Activated CD4-positive, alpha-beta T cell treated with anti-CD3 and anti-CD28 coated beads for 36 hours (primary cell): ENCODE measurements around the gene PAK5. TPM values are rescaled to one million over a fixed set of nuclear protein-coding genes. Genes with fewer than 3 reads are reported as not detected.

ENCODE experiments used
- ATAC-seq: fragments of 200-7000 bp; cut with Tn5 transposase; one replicate; pipeline ENCODE4 v1.10.0; 2021; ENCODE audit warnings: mild to moderate bottlenecking, moderate library complexity
- CTCF ChIA-PET: fragments of 350-600 bp; sonication (Branson Sonifier 250); formaldehyde crosslinking; loops from one replicate; lab custom pipeline; 2021; ENCODE audit warnings: antibody characterized with exemption; lab: Charles Lee
- POLR2A ChIA-PET: fragments of 350-600 bp; sonication (Branson Sonifier 250); formaldehyde crosslinking; loops from one replicate; lab custom pipeline; 2021; ENCODE audit warnings: antibody characterized with exemption, inconsistent platforms; lab: Charles Lee
- DNase-seq: peaks from one replicate; pipeline ENCODE4 v3.0.0-alpha.2; 2020
- H3K27ac Mint-ChIP-seq: one replicate; pipeline ENCODE4 v1.8.0; 2021; ENCODE audit warnings: mixed read lengths
- H3K27me3 Mint-ChIP-seq: one replicate; pipeline ENCODE4 v1.8.0; 2021; ENCODE audit warnings: mixed read lengths
- H3K36me3 Mint-ChIP-seq: one replicate; pipeline ENCODE4 v1.8.0; 2021; ENCODE audit warnings: low read depth, mixed read lengths
- H3K4me1 Mint-ChIP-seq: one replicate; pipeline ENCODE4 v1.8.0; 2021; ENCODE audit warnings: mixed read lengths
- H3K4me3 Mint-ChIP-seq: one replicate; pipeline ENCODE4 v1.8.0; 2021; ENCODE audit warnings: mild to moderate bottlenecking, moderate library complexity, mixed read lengths
- H3K9me3 Mint-ChIP-seq: one replicate; pipeline ENCODE4 v1.8.0; 2021; ENCODE audit warnings: low read depth, mixed read lengths
- intact Hi-C, 2 experiments: fragments of 100-400 bp; cut with DNase I in 1 of 2; cut with micrococcal nuclease in 1 of 2; formaldehyde crosslinking; loops; one replicate each; pipeline versions ENCODE4 v1.14.2 to v1.15.1; 2022 to 2024; cut with DNase I, micrococcal nuclease
- total RNA-seq, 2 experiments: library from RNA; stranded (reverse); gene quantifications; one replicate each; pipeline ENCODE4 v1.2.3, GENCODE V29; 2021

PAK5 gene
- total RNA-seq, 2 experiments from 2014 or later, result not detected

- intact Hi-C loops, result no loop called here
- no peak overlapping the region for H3K27ac Mint-ChIP-seq
- H3K4me3 Mint-ChIP-seq, result no peak overlapping the region
- ChIA-PET CTCF (interaction anchor here (0.9 kb wide), 1 partner anchor 187 kb away, joined by 3 read pairs; no protein-coding TSS in a partner anchor), POLR2A (no interaction called here)
- no peaks in the 10 kb centered on the region for H3K9me3 Mint-ChIP-seq
- no peaks in the 10 kb centered on the region for H3K36me3 Mint-ChIP-seq
- ATAC-seq (no peak), DNase-seq (no peak)
- H3K27me3 Mint-ChIP-seq, result peaks cover 4% of the 10 kb centered on the region
- H3K4me1 Mint-ChIP-seq, result no peaks in the 10 kb centered on the region
These were observed 244.5 kb downstream of the PAK5 start for GRCh38 chr20:9594284-9594875.

GRCh38 chr20:9592419-9592818 lies 246.5 kb downstream of the PAK5 start:
- no peak overlapping the region for H3K27ac Mint-ChIP-seq
- ATAC-seq (no peak), DNase-seq (no peak)
- intact Hi-C loops, result no loop called here
- no peaks in the 10 kb centered on the region for H3K36me3 Mint-ChIP-seq
- ChIA-PET CTCF (interaction anchor here (0.6 kb wide), 1 partner anchor 585 kb away, joined by 3 read pairs; no protein-coding TSS in a partner anchor), POLR2A (no interaction called here)
- H3K4me3 Mint-ChIP-seq, result no peak overlapping the region
- H3K4me1 Mint-ChIP-seq, result no peaks in the 10 kb centered on the region
- no peaks in the 10 kb centered on the region for H3K9me3 Mint-ChIP-seq
- peaks cover 5% of the 10 kb centered on the region for H3K27me3 Mint-ChIP-seq

GRCh38 chr20:9591080-9591479 lies 247.8 kb downstream of the PAK5 start:
- CTCF ChIA-PET, result no interaction called here
- no peak overlapping the region for H3K4me3 Mint-ChIP-seq

DNA sequence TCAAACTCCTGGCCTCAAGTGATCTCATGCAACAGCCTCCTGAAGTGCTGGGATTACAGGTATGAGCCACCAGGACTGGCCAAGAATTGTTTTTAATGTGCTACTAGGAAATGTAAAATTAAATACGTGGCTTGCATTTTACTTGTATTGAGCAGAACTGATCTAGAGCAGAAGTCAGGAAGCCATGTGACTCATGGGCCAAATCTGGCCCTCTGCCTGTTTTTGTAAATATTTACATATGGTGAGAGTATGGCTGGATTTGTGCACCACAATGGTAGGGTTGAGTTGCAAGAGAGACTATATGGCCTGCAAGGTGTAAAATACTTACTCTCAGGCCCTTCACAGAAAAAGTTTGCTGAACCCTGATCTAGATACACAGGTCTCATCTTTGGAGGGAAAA lies 248.7 kb downstream of the PAK5 start:
- no peaks in the 10 kb centered on the region for H3K36me3 Mint-ChIP-seq
- ChIA-PET POLR2A (no interaction called here), CTCF (no interaction called here)
- no peak overlapping the region for H3K27ac Mint-ChIP-seq
- H3K4me3 Mint-ChIP-seq, result no peak overlapping the region
- ATAC-seq (no peak), DNase-seq (no peak)
- peaks cover 9% of the 10 kb centered on the region for H3K27me3 Mint-ChIP-seq
- no peaks in the 10 kb centered on the region for H3K9me3 Mint-ChIP-seq
- intact Hi-C loops, result no loop called here
- no peaks in the 10 kb centered on the region for H3K4me1 Mint-ChIP-seq

More at GRCh38 chr20:9591080-9591479, 247.8 kb downstream of the PAK5 start:
- Mint-ChIP-seq H3K9me3 (no peaks in the 10 kb centered on the region), H3K4me1 (no peaks in the 10 kb centered on the region), H3K27me3 (peaks cover 5% of the 10 kb centered on the region), H3K27ac (no peak overlapping the region), H3K36me3 (no peaks in the 10 kb centered on the region)
- POLR2A ChIA-PET, result no interaction called here
- DNase-seq, result no peak
- intact Hi-C loops, result no loop called here
- no peak for ATAC-seq

GRCh38 chr20:9588706-9589105 lies 250.2 kb downstream of the PAK5 start:
- ChIA-PET POLR2A (no interaction called here), CTCF (interaction anchor here (0.9 to 1.1 kb wide), 2 partner anchors 79 to 180 kb away, joined by 3 to 4 read pairs; no protein-coding TSS in a partner anchor)
- DNase-seq, result no peak
- ATAC-seq, result no peak
- intact Hi-C loops, result no loop called here
- Mint-ChIP-seq H3K4me3 (no peak overlapping the region), H3K27me3 (peaks cover 9% of the 10 kb centered on the region), H3K4me1 (no peaks in the 10 kb centered on the region), H3K9me3 (no peaks in the 10 kb centered on the region), H3K27ac (no peak overlapping the region), H3K36me3 (no peaks in the 10 kb centered on the region)

DNA sequence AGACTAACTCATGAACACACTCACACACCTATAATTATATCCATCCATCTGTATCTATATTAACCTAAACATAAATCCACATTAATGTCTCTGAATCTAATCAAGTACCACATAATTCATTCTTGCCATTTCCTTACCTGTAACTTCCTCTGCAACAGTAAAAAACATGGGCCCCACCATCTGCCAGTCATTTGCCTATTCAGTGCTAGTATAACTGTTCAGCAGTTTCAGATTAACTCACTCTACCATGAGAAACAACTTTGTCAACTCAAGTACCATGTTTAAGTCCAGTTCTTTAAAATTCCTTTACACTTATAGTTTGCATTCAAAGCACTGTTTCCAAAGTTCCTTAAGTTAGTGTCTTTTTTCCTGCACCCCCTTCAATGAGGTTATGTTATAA lies 255.7 kb downstream of the PAK5 start:
- ChIA-PET CTCF (interaction anchor here (0.6 to 1.5 kb wide), 2 partner anchors 34 to 592 kb away, joined by 3 read pairs; no protein-coding TSS in a partner anchor), POLR2A (no interaction called here)
- Mint-ChIP-seq H3K4me3 (no peak overlapping the region), H3K27ac (no peak overlapping the region), H3K4me1 (no peaks in the 10 kb centered on the region), H3K36me3 (no peaks in the 10 kb centered on the region), H3K9me3 (no peaks in the 10 kb centered on the region), H3K27me3 (peaks cover 4% of the 10 kb centered on the region)
- ATAC-seq, result no peak
- DNase-seq, result no peak
- intact Hi-C loops, result no loop called here

DNA sequence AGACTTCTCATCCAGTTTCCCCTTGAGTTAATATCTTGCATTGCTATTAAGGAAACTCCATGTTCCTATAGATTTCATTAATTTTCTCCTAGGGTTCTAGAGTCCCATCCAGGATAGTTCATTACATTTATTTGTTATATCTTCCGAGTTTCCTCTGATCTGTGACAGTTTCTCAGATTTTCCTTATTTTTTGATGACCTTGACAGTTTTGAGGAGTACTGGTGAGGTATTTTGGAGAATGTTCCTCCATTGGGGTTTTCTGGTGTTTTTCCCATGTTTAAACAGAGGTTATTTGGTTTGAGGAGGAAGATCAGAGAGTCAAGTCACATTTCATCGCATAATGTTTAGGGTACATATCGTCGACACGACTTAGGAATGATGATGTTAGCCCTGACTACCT lies 256.7 kb downstream of the PAK5 start:
- intact Hi-C loops, result no loop called here
- Mint-ChIP-seq H3K27me3 (peaks cover 4% of the 10 kb centered on the region), H3K36me3 (no peaks in the 10 kb centered on the region), H3K4me1 (no peaks in the 10 kb centered on the region), H3K9me3 (no peaks in the 10 kb centered on the region), H3K27ac (no peak overlapping the region), H3K4me3 (no peak overlapping the region)
- CTCF ChIA-PET, result interaction anchor here (0.8 kb wide), 1 partner anchor 700 kb away, joined by 3 read pairs; no protein-coding TSS in a partner anchor
- DNase-seq (no peak), ATAC-seq (no peak)
- POLR2A ChIA-PET, result no interaction called here

DNA sequence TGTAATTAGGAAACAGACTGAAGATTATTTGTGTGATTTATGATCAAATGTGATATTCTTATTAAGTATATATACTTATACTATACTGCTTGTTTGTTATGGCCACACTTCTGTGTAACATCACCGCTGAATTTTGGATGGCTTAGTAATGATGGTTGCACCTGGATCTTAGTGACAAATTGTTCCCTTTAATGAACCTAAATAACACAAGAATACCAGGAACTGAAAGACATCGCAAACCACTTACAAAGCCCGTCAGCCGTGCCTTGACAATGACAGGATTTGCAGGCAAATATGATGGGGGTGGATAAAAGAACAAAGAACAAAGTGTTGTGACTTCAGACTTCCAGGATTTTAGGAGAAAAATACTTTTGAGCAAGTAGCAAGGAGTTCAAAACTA lies 257.4 kb downstream of the PAK5 start:
- intact Hi-C loops, result no loop called here
- DNase-seq, result no peak
- peaks cover 4% of the 10 kb centered on the region for H3K27me3 Mint-ChIP-seq
- ChIA-PET CTCF (no interaction called here), POLR2A (no interaction called here)
- H3K9me3 Mint-ChIP-seq, result no peaks in the 10 kb centered on the region
- H3K4me3 Mint-ChIP-seq, result no peak overlapping the region
- H3K36me3 Mint-ChIP-seq, result no peaks in the 10 kb centered on the region
- ATAC-seq, result no peak
- H3K27ac Mint-ChIP-seq, result no peak overlapping the region
- no peaks in the 10 kb centered on the region for H3K4me1 Mint-ChIP-seq

DNA sequence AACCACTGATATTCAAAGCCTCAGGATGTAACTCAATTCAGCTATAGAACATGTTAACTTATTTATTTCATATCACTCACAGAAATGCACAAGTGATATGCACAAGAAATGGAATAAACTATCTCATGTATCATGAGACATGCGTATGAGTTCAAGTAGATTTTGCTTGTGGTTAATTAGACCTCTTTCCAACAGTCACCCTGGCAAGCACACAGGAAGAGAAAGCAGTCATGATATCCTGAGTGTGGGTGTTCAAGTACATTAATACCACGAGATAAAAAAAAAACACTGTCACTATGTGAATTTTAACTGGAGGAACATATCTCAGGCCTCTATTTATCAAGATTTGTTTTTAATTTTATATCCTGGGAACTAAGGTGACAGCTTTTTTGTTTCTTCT lies 260.3 kb downstream of the PAK5 start:
- peaks cover under 1% of the 10 kb centered on the region for H3K27me3 Mint-ChIP-seq
- no peak for ATAC-seq
- H3K4me3 Mint-ChIP-seq, result no peak overlapping the region
- no peaks in the 10 kb centered on the region for H3K4me1 Mint-ChIP-seq
- POLR2A ChIA-PET, result no interaction called here
- no peaks in the 10 kb centered on the region for H3K9me3 Mint-ChIP-seq
- intact Hi-C loops, result no loop called here
- no peaks in the 10 kb centered on the region for H3K36me3 Mint-ChIP-seq
- H3K27ac Mint-ChIP-seq, result no peak overlapping the region
- no peak for DNase-seq
- CTCF ChIA-PET, result no interaction called here

- ATAC-seq (no peak), DNase-seq (no peak)
- ChIA-PET POLR2A (no interaction called here), CTCF (no interaction called here)
- intact Hi-C loops, result no loop called here
- H3K4me1 Mint-ChIP-seq, result no peaks in the 10 kb centered on the region
- no peak overlapping the region for H3K4me3 Mint-ChIP-seq
- H3K27me3 Mint-ChIP-seq, result peaks cover 4% of the 10 kb centered on the region
- no peaks in the 10 kb centered on the region for H3K36me3 Mint-ChIP-seq
- no peaks in the 10 kb centered on the region for H3K9me3 Mint-ChIP-seq
- H3K27ac Mint-ChIP-seq, result no peak overlapping the region
These were observed 261.5 kb downstream of the PAK5 start for GRCh38 chr20:9577397-9577796.

GRCh38 chr20:9576695-9577094 lies 262.2 kb downstream of the PAK5 start:
- H3K27ac Mint-ChIP-seq, result no peak overlapping the region
- DNase-seq (no peak), ATAC-seq (no peak)
- no peaks in the 10 kb centered on the region for H3K36me3 Mint-ChIP-seq
- H3K4me3 Mint-ChIP-seq, result no peak overlapping the region
- ChIA-PET POLR2A (no interaction called here), CTCF (interaction anchor here (0.9 kb wide), 1 partner anchor 15 kb away, joined by 3 read pairs; no protein-coding TSS in a partner anchor)
- H3K4me1 Mint-ChIP-seq, result no peaks in the 10 kb centered on the region
- H3K27me3 Mint-ChIP-seq, result peaks cover 4% of the 10 kb centered on the region
- no peaks in the 10 kb centered on the region for H3K9me3 Mint-ChIP-seq
- intact Hi-C loops, result no loop called here

GRCh38 chr20:9575836-9576235 lies 263.0 kb downstream of the PAK5 start:
- H3K36me3 Mint-ChIP-seq, result no peaks in the 10 kb centered on the region
- ChIA-PET POLR2A (no interaction called here), CTCF (interaction anchor here (0.9 kb wide), 1 partner anchor 15 kb away, joined by 3 read pairs; no protein-coding TSS in a partner anchor)
- H3K27me3 Mint-ChIP-seq, result peaks cover 4% of the 10 kb centered on the region
- no peak overlapping the region for H3K4me3 Mint-ChIP-seq
- intact Hi-C loops, result no loop called here
- no peak for DNase-seq
- ATAC-seq, result no peak
- H3K27ac Mint-ChIP-seq, result no peak overlapping the region
- H3K9me3 Mint-ChIP-seq, result no peaks in the 10 kb centered on the region
- no peaks in the 10 kb centered on the region for H3K4me1 Mint-ChIP-seq
